ENCODE results near the gene IGLL5.

Gene IGLL5

DNA sequence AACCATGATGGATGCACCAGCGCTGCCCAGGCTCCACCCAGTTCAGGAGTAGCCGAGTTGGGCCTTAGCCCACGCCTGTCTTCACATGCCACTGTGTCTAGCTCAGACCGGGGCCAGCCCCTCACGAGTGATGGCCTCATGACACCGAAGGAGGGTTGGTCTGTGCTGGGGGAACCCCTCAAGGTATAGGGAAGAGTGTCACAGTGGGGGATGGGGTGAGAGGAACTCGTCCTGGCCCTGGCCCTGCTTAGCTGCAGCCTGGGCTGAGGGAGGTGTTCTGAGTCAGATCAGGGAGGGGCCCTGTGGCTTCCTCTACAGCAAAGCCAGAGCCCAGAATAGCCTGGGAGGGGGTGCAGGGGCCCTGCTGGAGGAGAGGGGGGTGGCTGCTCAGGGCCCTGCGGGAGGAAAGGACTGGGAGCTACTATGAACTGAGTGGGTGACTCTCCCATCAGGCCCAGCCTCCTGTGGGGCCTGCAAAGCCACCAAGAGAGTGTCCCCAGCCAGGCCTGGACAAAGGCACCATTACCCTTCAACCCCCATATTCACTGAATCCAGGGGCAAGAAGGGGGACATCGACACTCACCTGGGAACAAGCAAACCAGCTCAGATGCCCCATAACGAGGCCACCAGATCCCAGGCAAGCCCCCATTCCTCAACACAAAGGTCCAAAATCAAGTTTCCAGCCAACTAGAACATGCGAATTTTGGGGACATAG is 41.2 kb downstream of the IGLL5 start:
- no peaks in the 10 kb centered on the region for H3K36me3 ChIP-seq (ENCODE audit: control insufficient read depth in 1 of 2, insufficient read depth in 2 of 2, low read length in 2 of 2)
- H3K4me1 ChIP-seq (ENCODE audit: control insufficient read depth in 1 of 2, insufficient read depth in 2 of 2, low read length in 2 of 2), result peaks cover 3 to 5% of the 10 kb centered on the region in 2 donors
- peak overlapping the region; percentile 8 to 43 for H3K9ac ChIP-seq (ENCODE audit: low read depth in 1 of 2, low read length in 2 of 2)
- H3K9me3 ChIP-seq (ENCODE audit: control insufficient read depth in 1 of 2, low read length in 2 of 2), result no peaks in the 10 kb centered on the region
- no peaks in the 10 kb centered on the region for H3K27me3 ChIP-seq (ENCODE audit: control insufficient read depth in 1 of 2, insufficient read depth in 2 of 2, low read length in 2 of 2)
- no peak overlapping the region for H3K4me3 ChIP-seq (ENCODE audit: low read depth in 1 of 2, low read length in 2 of 2)
- no peak overlapping the region for H3K27ac ChIP-seq (ENCODE audit: low read depth, low read length)

DNA sequence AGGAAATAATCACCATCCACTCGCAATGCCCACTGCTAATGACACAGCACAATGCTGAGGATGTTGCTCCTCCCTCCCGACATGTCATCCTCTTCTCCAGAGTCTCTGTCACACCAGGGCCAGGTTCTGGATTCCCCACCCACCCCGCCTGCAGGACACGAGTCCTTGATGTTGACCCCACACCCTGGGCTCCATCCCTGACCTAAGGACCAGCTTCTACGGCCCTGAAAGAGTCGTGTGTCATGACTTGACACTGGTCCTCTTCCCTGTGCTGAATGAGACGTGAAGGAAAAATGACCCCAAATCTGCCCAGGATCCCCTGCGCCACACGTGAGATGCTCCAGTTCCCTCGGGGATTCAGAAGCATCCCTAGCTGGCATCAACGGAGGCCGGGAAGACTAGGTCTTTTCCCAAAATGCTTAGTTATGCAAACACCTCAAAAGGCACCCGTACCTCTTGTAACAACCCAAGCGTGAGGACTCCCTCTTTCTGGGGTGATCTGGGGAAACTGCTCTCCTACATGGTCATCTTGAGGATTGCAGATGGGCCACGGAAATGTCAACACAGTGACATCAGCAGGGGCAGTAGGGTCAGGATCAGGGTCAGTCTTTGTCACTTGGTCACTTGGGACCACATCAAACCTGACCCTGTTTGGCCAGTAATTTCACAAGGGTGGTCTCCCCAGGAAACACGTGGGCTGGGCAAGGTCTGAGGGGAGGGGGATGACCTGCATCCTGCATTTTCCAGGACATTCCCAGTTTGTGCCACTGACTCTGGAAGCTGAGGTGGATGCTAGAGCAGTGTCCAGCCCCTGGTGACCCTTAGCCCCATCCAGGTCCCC is 42.0 kb downstream of the IGLL5 start:
- Histone ChIP-seq H3K9ac (ENCODE audit: low read depth in 1 of 2, low read length in 2 of 2) (peak overlapping the region in 1 of 2 donors; percentile 43), H3K27me3 (ENCODE audit: control insufficient read depth in 1 of 2, insufficient read depth in 2 of 2, low read length in 2 of 2) (no peaks in the 10 kb centered on the region), H3K36me3 (ENCODE audit: control insufficient read depth in 1 of 2, insufficient read depth in 2 of 2, low read length in 2 of 2) (no peaks in the 10 kb centered on the region), H3K9me3 (ENCODE audit: control insufficient read depth in 1 of 2, low read length in 2 of 2) (no peaks in the 10 kb centered on the region), H3K27ac (ENCODE audit: low read depth, low read length) (no peak overlapping the region), H3K4me1 (ENCODE audit: control insufficient read depth in 1 of 2, insufficient read depth in 2 of 2, low read length in 2 of 2) (peaks cover 3 to 5% of the 10 kb centered on the region in 2 donors), H3K4me3 (ENCODE audit: low read depth in 1 of 2, low read length in 2 of 2) (no peak overlapping the region)

DNA sequence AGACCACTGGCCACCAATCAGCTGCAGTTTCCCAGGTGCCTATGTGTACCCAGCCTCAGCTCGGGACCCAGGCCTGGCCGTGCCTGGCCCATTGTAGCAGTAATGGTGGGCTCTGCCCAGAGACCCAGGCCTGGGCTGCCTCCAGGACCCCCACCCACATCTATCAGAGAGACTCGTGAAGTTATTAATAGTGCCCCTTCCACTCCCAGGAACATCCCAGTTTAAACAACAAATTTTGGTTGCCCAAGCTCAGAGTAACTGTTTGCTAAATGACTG is 42.5 kb downstream of the IGLL5 start:
- Histone ChIP-seq H3K27ac (ENCODE audit: low read depth, low read length) (no peak overlapping the region), H3K4me1 (ENCODE audit: control insufficient read depth in 1 of 2, insufficient read depth in 2 of 2, low read length in 2 of 2) (peaks cover 3 to 5% of the 10 kb centered on the region in 2 donors), H3K27me3 (ENCODE audit: control insufficient read depth in 1 of 2, insufficient read depth in 2 of 2, low read length in 2 of 2) (no peaks in the 10 kb centered on the region)

DNA sequence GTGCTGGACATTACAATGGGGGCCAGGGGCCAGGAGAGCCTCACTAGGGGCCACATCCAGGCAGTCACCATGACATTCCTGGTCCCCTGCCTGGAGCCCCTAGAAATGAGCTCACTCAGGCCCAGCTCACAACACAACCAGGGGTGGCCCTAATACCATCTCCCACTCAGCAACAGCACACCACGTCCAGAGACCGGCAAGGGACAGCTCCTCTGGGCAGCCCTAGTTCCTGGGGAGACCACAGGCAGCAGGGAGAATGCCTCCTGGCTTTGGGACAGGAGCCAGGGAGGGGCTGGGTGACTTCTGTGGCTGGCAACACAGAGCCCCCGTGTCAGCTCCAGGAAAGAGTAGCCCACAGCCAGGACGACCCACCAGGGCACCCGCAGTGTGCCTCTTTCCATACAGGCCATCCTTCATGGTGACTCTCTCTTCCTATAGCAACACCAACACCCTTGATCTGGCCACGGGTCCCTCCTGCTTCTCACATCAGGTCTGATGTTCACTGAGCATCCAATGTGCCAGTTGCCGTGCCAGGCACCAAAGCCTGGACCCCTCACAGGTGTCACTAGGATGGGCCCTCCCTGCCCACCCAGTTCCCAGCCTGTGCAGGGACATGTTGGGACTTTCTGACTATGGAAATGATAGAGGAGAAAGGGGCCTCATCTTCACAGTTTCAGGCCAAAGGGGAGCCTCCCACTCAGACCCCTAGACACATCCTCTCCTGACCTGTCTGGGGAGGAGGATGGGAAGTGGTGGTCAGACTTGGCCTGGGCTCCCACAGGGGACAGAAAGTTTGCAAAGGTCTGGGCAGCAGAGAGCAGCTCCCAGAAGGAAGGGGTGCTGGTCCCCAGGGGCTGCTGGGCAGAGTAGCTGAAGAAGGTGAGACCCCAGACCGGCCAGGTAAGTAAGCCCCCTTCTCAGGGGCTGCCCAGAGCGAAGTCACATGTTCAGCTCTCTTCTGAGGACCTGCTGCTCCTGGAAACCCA is 43.2 kb downstream of the IGLL5 start:
- Histone ChIP-seq H3K9ac (ENCODE audit: low read depth in 1 of 2, low read length in 2 of 2) (no peak overlapping the region), H3K4me3 (ENCODE audit: low read depth in 1 of 2, low read length in 2 of 2) (no peak overlapping the region), H3K27me3 (ENCODE audit: control insufficient read depth in 1 of 2, insufficient read depth in 2 of 2, low read length in 2 of 2) (no peaks in the 10 kb centered on the region), H3K27ac (ENCODE audit: low read depth, low read length) (peak overlapping the region; percentile 22), H3K36me3 (ENCODE audit: control insufficient read depth in 1 of 2, insufficient read depth in 2 of 2, low read length in 2 of 2) (no peaks in the 10 kb centered on the region), H3K9me3 (ENCODE audit: control insufficient read depth in 1 of 2, low read length in 2 of 2) (no peaks in the 10 kb centered on the region), H3K4me1 (ENCODE audit: control insufficient read depth in 1 of 2, insufficient read depth in 2 of 2, low read length in 2 of 2) (peaks cover 3 to 5% of the 10 kb centered on the region in 2 donors)

More for the DNA sequence above, 42.5 kb downstream of the IGLL5 start:
- Histone ChIP-seq H3K9ac (ENCODE audit: low read depth in 1 of 2, low read length in 2 of 2) (no peak overlapping the region), H3K36me3 (ENCODE audit: control insufficient read depth in 1 of 2, insufficient read depth in 2 of 2, low read length in 2 of 2) (no peaks in the 10 kb centered on the region), H3K4me3 (ENCODE audit: low read depth in 1 of 2, low read length in 2 of 2) (no peak overlapping the region), H3K9me3 (ENCODE audit: control insufficient read depth in 1 of 2, low read length in 2 of 2) (no peaks in the 10 kb centered on the region)

DNA sequence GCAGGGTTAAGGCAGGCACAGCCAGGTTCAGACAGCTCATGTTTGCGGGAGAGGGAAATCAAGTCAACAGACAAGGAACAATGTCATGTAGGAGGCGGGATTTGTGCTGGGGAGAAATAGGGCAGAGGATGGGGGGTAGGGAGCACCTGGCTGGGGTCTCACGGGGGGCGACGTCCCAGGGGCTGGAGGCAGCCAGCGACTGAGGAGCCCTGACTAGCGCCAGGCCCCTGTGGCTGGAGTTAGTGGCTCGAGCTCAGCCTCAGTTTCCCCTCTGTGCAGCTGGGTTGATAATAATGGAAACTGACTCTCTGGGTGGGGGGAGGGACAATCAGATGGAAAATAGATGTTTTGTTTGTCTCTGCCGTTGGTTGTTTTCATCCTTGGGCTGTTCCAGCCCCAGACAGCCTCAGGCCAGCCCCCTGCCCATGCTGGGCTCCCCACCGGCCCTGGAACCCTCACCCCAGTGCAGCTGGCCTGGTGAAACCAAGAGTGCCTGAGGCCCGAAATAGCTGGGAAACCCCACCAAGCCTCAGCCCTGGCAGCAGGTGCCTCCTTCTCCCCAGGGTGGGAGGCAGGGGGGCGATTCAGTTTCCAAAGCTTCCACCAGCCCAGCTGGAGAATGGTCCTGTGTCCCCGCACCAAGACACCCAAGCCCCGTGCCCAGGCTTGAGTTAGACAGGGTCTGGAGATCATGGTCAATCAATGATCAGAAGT is 44.1 kb downstream of the IGLL5 start:
- Histone ChIP-seq H3K36me3 (ENCODE audit: control insufficient read depth in 1 of 2, insufficient read depth in 2 of 2, low read length in 2 of 2) (no peaks in the 10 kb centered on the region), H3K4me3 (ENCODE audit: low read depth in 1 of 2, low read length in 2 of 2) (no peak overlapping the region), H3K27ac (ENCODE audit: low read depth, low read length) (peak overlapping the region; percentile 22), H3K27me3 (ENCODE audit: control insufficient read depth in 1 of 2, insufficient read depth in 2 of 2, low read length in 2 of 2) (no peaks in the 10 kb centered on the region), H3K4me1 (ENCODE audit: control insufficient read depth in 1 of 2, insufficient read depth in 2 of 2, low read length in 2 of 2) (peaks cover 3 to 5% of the 10 kb centered on the region in 2 donors), H3K9ac (ENCODE audit: low read depth in 1 of 2, low read length in 2 of 2) (no peak overlapping the region), H3K9me3 (ENCODE audit: control insufficient read depth in 1 of 2, low read length in 2 of 2) (no peaks in the 10 kb centered on the region)

DNA sequence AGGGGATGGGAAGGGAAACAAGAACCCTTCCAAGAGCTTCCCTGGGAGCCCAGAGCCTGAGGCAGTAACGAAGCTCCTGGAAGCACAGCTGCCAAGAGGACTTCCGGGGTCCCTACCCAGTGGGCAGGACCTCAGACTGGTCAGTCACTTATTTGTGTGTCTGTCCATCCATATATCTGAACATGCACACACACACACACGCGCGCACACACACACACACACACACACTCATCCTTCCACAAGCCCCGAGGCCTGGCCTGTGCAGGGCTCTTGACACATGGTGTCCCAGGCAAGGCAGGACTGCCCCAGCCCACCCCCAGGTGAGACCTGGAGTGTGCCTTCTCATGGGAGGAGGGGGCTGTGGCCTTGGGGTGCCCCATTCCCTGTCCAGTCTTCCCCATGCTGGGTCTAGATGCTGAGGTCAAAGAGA is 44.9 kb downstream of the IGLL5 start:
- Histone ChIP-seq H3K4me3 (ENCODE audit: low read depth in 1 of 2, low read length in 2 of 2) (no peak overlapping the region), H3K9me3 (ENCODE audit: control insufficient read depth in 1 of 2, low read length in 2 of 2) (no peaks in the 10 kb centered on the region), H3K27me3 (ENCODE audit: control insufficient read depth in 1 of 2, insufficient read depth in 2 of 2, low read length in 2 of 2) (no peaks in the 10 kb centered on the region), H3K27ac (ENCODE audit: low read depth, low read length) (peak overlapping the region; percentile 18), H3K9ac (ENCODE audit: low read depth in 1 of 2, low read length in 2 of 2) (no peak overlapping the region), H3K36me3 (ENCODE audit: control insufficient read depth in 1 of 2, insufficient read depth in 2 of 2, low read length in 2 of 2) (no peaks in the 10 kb centered on the region), H3K4me1 (ENCODE audit: control insufficient read depth in 1 of 2, insufficient read depth in 2 of 2, low read length in 2 of 2) (peaks cover 3 to 5% of the 10 kb centered on the region in 2 donors)

DNA sequence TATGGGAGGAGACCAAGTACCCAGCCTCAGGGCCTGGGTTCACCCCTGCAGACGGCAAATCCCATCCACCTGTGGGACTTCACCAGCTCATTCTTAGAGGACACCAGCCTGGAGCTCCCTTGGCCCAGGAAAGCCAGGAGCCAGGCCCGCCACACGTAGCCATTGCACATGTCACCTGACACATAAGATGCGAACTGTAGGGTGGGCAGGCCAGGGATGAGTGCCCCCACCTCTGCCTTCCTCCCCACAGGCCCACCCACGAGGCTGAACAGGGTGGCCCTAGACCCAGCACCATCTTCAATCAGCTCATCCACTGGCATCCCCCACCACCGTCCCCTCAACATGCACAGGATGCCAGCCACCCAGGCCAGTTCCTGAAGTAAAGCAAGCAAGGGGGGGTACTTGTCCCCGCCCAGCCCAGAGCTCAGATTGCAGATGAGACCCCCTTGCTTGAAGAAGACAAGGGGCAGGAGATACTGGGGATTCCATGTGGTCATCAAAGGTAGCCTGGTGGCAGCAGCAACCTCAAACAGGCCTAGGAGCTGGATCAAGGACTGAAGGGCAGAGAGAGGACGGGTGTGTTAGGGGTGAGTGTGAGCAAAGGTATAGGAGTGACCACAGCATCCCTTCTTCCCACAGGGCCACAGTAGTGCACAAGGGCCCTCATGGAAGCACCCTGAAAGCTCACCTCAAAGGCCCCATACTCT is 45.6 kb downstream of the IGLL5 start:
- H3K4me1 ChIP-seq (ENCODE audit: control insufficient read depth in 1 of 2, insufficient read depth in 2 of 2, low read length in 2 of 2), result peaks cover 3 to 5% of the 10 kb centered on the region in 2 donors
- no peaks in the 10 kb centered on the region for H3K36me3 ChIP-seq (ENCODE audit: control insufficient read depth in 1 of 2, insufficient read depth in 2 of 2, low read length in 2 of 2)
- peak overlapping the region; percentile 42 for H3K27ac ChIP-seq (ENCODE audit: low read depth, low read length)
- no peaks in the 10 kb centered on the region for H3K9me3 ChIP-seq (ENCODE audit: control insufficient read depth in 1 of 2, low read length in 2 of 2)
- no peaks in the 10 kb centered on the region for H3K27me3 ChIP-seq (ENCODE audit: control insufficient read depth in 1 of 2, insufficient read depth in 2 of 2, low read length in 2 of 2)
- H3K4me3 ChIP-seq (ENCODE audit: low read depth in 1 of 2, low read length in 2 of 2), result no peak overlapping the region
- H3K9ac ChIP-seq (ENCODE audit: low read depth in 1 of 2, low read length in 2 of 2), result no peak overlapping the region

DNA sequence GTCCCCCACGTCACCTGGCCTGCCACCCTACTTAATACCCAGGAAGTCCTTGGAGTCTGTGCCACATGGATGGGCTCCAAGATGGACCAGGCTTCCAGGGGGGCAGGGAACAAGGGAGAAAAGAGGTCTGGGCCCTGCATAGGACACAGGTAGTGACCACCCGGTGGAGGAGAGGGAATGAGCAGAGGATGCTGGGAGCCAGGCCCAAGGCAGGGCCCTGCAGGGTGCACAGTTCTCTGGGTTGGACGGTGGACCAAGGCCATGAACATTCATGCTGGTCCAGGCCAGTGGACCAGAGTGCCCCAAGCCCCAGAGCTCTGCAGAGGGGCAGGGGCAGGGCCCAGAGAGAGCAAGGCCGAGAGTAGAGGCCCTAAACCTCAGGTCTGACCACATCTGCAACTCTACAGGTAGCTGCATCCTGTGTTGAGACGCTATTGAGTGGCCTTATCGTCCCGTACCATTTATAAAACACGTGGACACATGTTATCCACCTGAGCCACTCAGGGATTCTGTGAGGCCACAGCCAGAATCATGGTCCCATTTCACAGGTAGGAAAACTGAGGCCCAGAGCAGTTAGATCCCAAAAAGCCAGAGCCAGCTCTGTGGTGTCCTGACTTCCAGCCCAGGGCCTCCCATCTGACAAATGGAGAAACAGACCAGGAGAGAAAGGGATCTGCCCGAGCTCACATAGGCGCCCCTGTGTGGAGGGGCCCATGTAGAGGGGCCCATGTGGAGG is 46.4 kb downstream of the IGLL5 start:
- H3K27me3 ChIP-seq (ENCODE audit: control insufficient read depth in 1 of 2, insufficient read depth in 2 of 2, low read length in 2 of 2), result no peaks in the 10 kb centered on the region
- no peaks in the 10 kb centered on the region for H3K4me1 ChIP-seq (ENCODE audit: control insufficient read depth in 1 of 2, insufficient read depth in 2 of 2, low read length in 2 of 2)
- no peak overlapping the region for H3K4me3 ChIP-seq (ENCODE audit: low read depth in 1 of 2, low read length in 2 of 2)
- H3K36me3 ChIP-seq (ENCODE audit: control insufficient read depth in 1 of 2, insufficient read depth in 2 of 2, low read length in 2 of 2), result no peaks in the 10 kb centered on the region
- no peak overlapping the region for H3K27ac ChIP-seq (ENCODE audit: low read depth, low read length)
- no peaks in the 10 kb centered on the region for H3K9me3 ChIP-seq (ENCODE audit: control insufficient read depth in 1 of 2, low read length in 2 of 2)
- H3K9ac ChIP-seq (ENCODE audit: low read depth in 1 of 2, low read length in 2 of 2), result no peak overlapping the region

All from duodenal mucosa (tissue), 2 donors.